ENCODE data around the gene PLCH1.

Gene PLCH1

DNA sequence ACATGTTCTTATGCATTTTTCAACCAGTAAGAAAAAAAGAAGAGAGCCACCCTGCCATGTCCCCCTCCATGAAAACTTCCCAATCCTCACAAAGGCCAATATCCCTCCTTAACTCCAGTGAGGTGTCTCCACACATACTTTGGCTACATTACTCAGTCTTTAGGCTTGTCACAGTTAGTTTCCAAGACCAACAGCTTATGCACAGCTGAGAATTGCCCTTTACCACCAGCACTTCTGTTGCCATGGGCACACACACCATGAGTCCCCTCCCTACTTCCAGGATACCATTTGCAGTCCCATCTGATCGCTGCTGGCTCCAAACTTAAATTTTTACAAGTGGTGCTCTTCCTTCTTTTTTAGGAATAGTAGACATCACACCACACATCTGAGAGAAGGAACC lies 301.1 kb downstream of the PLCH1 start:
- no peak for DNase-seq (ENCODE audit: low read depth)
- H3K4me3 ChIP-seq (ENCODE audit: low read depth, low read length) = no peak overlapping the region
- TF ChIP-seq CTCF (IDR thresholded peaks at IDR 0.05; ENCODE audit: control insufficient read depth, extremely low read depth, insufficient read depth) = no peak

DNA sequence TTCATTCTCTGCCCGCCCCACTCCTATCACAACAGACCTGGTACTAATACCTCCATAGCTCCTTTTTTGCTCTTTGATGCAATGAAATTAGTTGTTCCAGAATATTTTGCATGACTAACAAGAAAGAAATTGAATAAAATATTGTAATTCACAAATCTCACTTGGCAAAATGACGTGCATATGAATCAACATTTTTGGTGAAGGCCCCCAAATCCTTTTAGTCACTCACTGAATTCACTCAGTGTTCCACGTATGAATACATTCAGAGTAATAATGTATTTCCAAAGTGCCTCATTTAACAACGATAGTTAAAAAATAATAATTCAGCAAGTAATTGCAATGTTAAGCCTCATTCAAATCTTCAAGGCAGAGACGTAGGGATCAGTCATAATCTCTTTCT lies 302.8 kb downstream of the PLCH1 start:
- DNase-seq (ENCODE audit: low read depth) = no peak
- no peak for TF ChIP-seq CTCF (IDR thresholded peaks at IDR 0.05; ENCODE audit: control insufficient read depth, extremely low read depth, insufficient read depth)
- no peak overlapping the region for H3K4me3 ChIP-seq (ENCODE audit: low read depth, low read length)

- no peak for DNase-seq (ENCODE audit: low read depth)
- no peak for TF ChIP-seq CTCF (IDR thresholded peaks at IDR 0.05; ENCODE audit: control insufficient read depth, extremely low read depth, insufficient read depth)
- H3K4me3 ChIP-seq (ENCODE audit: low read depth, low read length) = no peak overlapping the region
Measured at GRCh38 chr3:155441506-155441905, 303.4 kb downstream of the PLCH1 start.

GRCh38 chr3:155441026-155441425 lies 303.8 kb downstream of the PLCH1 start:
- DNase-seq (ENCODE audit: low read depth) = no peak

DNA sequence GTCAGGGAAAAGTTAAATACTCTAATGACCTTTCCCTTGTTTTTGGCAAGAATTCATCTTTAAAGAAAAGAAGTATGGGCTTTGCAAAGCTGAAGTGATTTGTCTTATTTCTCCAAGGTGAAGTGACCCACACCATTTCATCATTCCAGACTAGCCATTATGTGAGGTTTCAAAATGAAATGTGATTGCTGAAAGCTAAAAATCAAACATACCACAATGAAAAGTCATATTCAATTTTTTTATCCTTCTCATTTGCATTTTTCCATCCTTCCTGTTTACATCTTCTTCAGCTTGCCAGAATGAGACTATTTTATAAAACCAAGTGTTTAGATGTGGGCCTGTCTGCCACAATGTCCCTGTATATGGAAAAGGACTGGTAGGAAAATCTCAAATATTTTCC lies 309.1 kb downstream of the PLCH1 start:
- no peak overlapping the region for H3K4me3 ChIP-seq (ENCODE audit: low read depth, low read length)
- TF ChIP-seq CTCF (IDR thresholded peaks at IDR 0.05; ENCODE audit: control insufficient read depth, extremely low read depth, insufficient read depth) = no peak
- DNase-seq (ENCODE audit: low read depth) = no peak

More at GRCh38 chr3:155441026-155441425, 303.8 kb downstream of the PLCH1 start:
- no peak overlapping the region for H3K4me3 ChIP-seq (ENCODE audit: low read depth, low read length)
- no peak for TF ChIP-seq CTCF (IDR thresholded peaks at IDR 0.05; ENCODE audit: control insufficient read depth, extremely low read depth, insufficient read depth)

- DNase-seq (ENCODE audit: low read depth) = no peak
- H3K4me3 ChIP-seq (ENCODE audit: low read depth, low read length) = no peak overlapping the region
- TF ChIP-seq CTCF (IDR thresholded peaks at IDR 0.05; ENCODE audit: control insufficient read depth, extremely low read depth, insufficient read depth) = no peak
Measured at GRCh38 chr3:155431856-155432570, 312.9 kb downstream of the PLCH1 start.

- DNase-seq (ENCODE audit: low read depth) = no peak
- no peak for TF ChIP-seq CTCF (IDR thresholded peaks at IDR 0.05; ENCODE audit: control insufficient read depth, extremely low read depth, insufficient read depth)
- no peak overlapping the region for H3K4me3 ChIP-seq (ENCODE audit: low read depth, low read length)
Measured at GRCh38 chr3:155428563-155428962, 316.3 kb downstream of the PLCH1 start.
